H9 (cell line): ENCODE results near the gene PUDP. TPM values are rescaled to one million over a fixed set of nuclear protein-coding genes. Genes with fewer than 3 reads are reported as not detected.
"Not testable (repeated sequence)": the region's sequence is repeated elsewhere in the genome, so short reads cannot be mapped to it uniquely, and the experiment has no call there.

ENCODE experiments used
- DNase-seq: peaks from one replicate; pipeline ENCODE4 v3.0.0-alpha.2; 2017
- H2AFZ ChIP-seq: one replicate; pipeline ENCODE4 v1.6.1; 2013; ENCODE audit warnings: mild to moderate bottlenecking, low read length, control low read depth, moderate library complexity
- H2AK5ac ChIP-seq: 2 replicates; pipeline ENCODE4 v1.6.1; 2013; ENCODE audit warnings: low read length, control low read depth, mixed read lengths; ENCODE audit not compliant: insufficient read length
- H2BK120ac ChIP-seq: one replicate; pipeline ENCODE4 v1.6.1; 2013; ENCODE audit warnings: low read depth, mild to moderate bottlenecking, low read length, control low read depth, inconsistent platforms; ENCODE audit not compliant: poor library complexity, severe bottlenecking
- H2BK12ac ChIP-seq: 2 replicates; pipeline ENCODE4 v1.6.1; 2013; ENCODE audit warnings: low read length, control low read depth, mixed read lengths, low read depth; ENCODE audit not compliant: insufficient read length
- H2BK15ac ChIP-seq: 2 replicates; pipeline ENCODE4 v1.6.1; 2013; ENCODE audit warnings: low read depth, low read length, control low read depth
- H2BK20ac ChIP-seq: one replicate; pipeline ENCODE4 v1.6.1; 2013; ENCODE audit warnings: low read depth, mild to moderate bottlenecking, low read length, control low read depth, inconsistent platforms; ENCODE audit not compliant: poor library complexity, severe bottlenecking
- H2BK5ac ChIP-seq: 2 replicates; pipeline ENCODE4 v1.6.1; 2013; ENCODE audit warnings: low read length, control low read depth, mixed read lengths; ENCODE audit not compliant: insufficient read length
- H3K14ac ChIP-seq: 2 replicates; pipeline ENCODE4 v1.6.1; 2013; ENCODE audit warnings: low read length, control low read depth; ENCODE audit not compliant: insufficient read depth
- H3K18ac ChIP-seq: 2 replicates; pipeline ENCODE4 v1.6.1; 2013; ENCODE audit warnings: low read depth, mild to moderate bottlenecking, mixed read lengths, low read length, control low read depth; ENCODE audit not compliant: insufficient read length
- H3K23ac ChIP-seq: 2 replicates; pipeline ENCODE4 v1.6.1; 2013; ENCODE audit warnings: low read length, control low read depth, mixed read lengths, low read depth; ENCODE audit not compliant: insufficient read length
- H3K23me2 ChIP-seq: 2 replicates; pipeline ENCODE4 v1.6.1; 2013; ENCODE audit warnings: low read depth, mild to moderate bottlenecking, mixed read lengths, low read length, control low read depth; ENCODE audit not compliant: insufficient read length, poor library complexity, severe bottlenecking
- H3K27ac ChIP-seq: 2 replicates; pipeline ENCODE4 v1.5.1; 2013; ENCODE audit warnings: low read length, control low read depth, mixed read lengths, low read depth; ENCODE audit not compliant: insufficient read length
- H3K27me3 ChIP-seq: 2 replicates; pipeline ENCODE4 v1.6.1; 2013; ENCODE audit warnings: low read length, control low read depth, inconsistent platforms; ENCODE audit not compliant: insufficient read depth
- H3K4ac ChIP-seq: 2 replicates; pipeline ENCODE4 v1.6.1; 2013; ENCODE audit warnings: low read depth, mild to moderate bottlenecking, control low read depth, inconsistent platforms, low read length, moderate library complexity
- H3K4me1 ChIP-seq: 2 replicates; pipeline ENCODE4 v1.6.1; 2013; ENCODE audit warnings: low read length, control low read depth, inconsistent platforms; ENCODE audit not compliant: insufficient read depth
- H3K4me2 ChIP-seq: 2 replicates; pipeline ENCODE4 v1.6.1; 2013; ENCODE audit warnings: low read length, control low read depth, mixed read lengths; ENCODE audit not compliant: insufficient read length, insufficient read depth
- H3K56ac ChIP-seq: 2 replicates; pipeline ENCODE4 v1.6.1; 2013; ENCODE audit warnings: low read depth, mild to moderate bottlenecking, mixed read lengths, low read length, control low read depth; ENCODE audit not compliant: insufficient read length
- H3K79me1 ChIP-seq: 2 replicates; pipeline ENCODE4 v1.6.1; 2013; ENCODE audit warnings: low read depth, mild to moderate bottlenecking, moderate library complexity, low read length, control low read depth, inconsistent platforms; ENCODE audit not compliant: insufficient read depth, poor library complexity, severe bottlenecking
- H3K79me2 ChIP-seq: 2 replicates; pipeline ENCODE4 v1.6.1; 2013; ENCODE audit warnings: low read length, control low read depth, inconsistent platforms; ENCODE audit not compliant: insufficient read depth
- H3K9ac ChIP-seq: 2 replicates; pipeline ENCODE4 v1.6.1; 2013; ENCODE audit warnings: low read length, control low read depth, mixed read lengths; ENCODE audit not compliant: insufficient read length; ENCODE audit errors: extremely low read depth
- H3K9me3 ChIP-seq: one replicate; pipeline ENCODE4 v1.6.1; 2013; ENCODE audit warnings: low read depth, low read length, inconsistent platforms; ENCODE audit not compliant: control insufficient read depth
- H3T11ph ChIP-seq: one replicate; pipeline ENCODE4 v1.6.1; 2013; ENCODE audit warnings: mild to moderate bottlenecking, low read length, control low read depth, inconsistent platforms
- H4K20me1 ChIP-seq: one replicate; pipeline ENCODE4 v1.6.1; 2013; ENCODE audit not compliant: control insufficient read depth, insufficient read length, insufficient read depth
- H4K5ac ChIP-seq: 2 replicates; pipeline ENCODE4 v1.6.1; 2013; ENCODE audit warnings: low read depth, mild to moderate bottlenecking, mixed read lengths, low read length, control low read depth; ENCODE audit not compliant: insufficient read length
- H4K8ac ChIP-seq: replicated peaks from 2 replicates; pipeline ENCODE4 v1.6.1; 2013; ENCODE audit warnings: low read length, control low read depth, mixed read lengths, low read depth; ENCODE audit not compliant: insufficient read length
- H4K91ac ChIP-seq: 2 replicates; pipeline ENCODE4 v1.6.1; 2013; ENCODE audit warnings: low read depth, mild to moderate bottlenecking, moderate library complexity, mixed read lengths, low read length, control low read depth; ENCODE audit not compliant: insufficient read length
- H3K27ac Mint-ChIP-seq, 3 experiments: 2 replicates in 2 of 3; 3 replicates in 1 of 3; pipeline ENCODE4 v1.8.0; 2020 to 2021; ENCODE audit warnings: mixed read lengths in 3 of 3, mild to moderate bottlenecking in 1 of 3, moderate library complexity in 1 of 3
- H3K27me3 Mint-ChIP-seq: 2 replicates; pipeline ENCODE4 v1.8.0; 2021; ENCODE audit warnings: low read depth, mild to moderate bottlenecking, moderate library complexity, mixed read lengths
- H3K36me3 Mint-ChIP-seq, 3 experiments: 2 replicates in 2 of 3; 3 replicates in 1 of 3; pipeline ENCODE4 v1.8.0; 2020 to 2021; ENCODE audit warnings: low read depth in 3 of 3, mixed read lengths in 3 of 3; ENCODE audit not compliant: insufficient read depth in 1 of 3
- H3K4me1 Mint-ChIP-seq, 2 experiments: 2 replicates each; pipeline ENCODE4 v1.8.0; 2020; ENCODE audit warnings: mixed read lengths in 2 of 2
- H3K4me3 Mint-ChIP-seq, 2 experiments: 2 replicates in 1 of 2; 3 replicates in 1 of 2; pipeline ENCODE4 v1.8.0; 2020 to 2021; ENCODE audit warnings: mild to moderate bottlenecking in 2 of 2, mixed read lengths in 2 of 2, moderate library complexity in 1 of 2
- H3K9me3 Mint-ChIP-seq, 2 experiments: 2 replicates in 1 of 2; 3 replicates in 1 of 2; pipeline ENCODE4 v1.8.0; 2020; ENCODE audit warnings: mild to moderate bottlenecking in 2 of 2, mixed read lengths in 2 of 2, moderate library complexity in 1 of 2
- WGBS: extraction: QIAGEN DNeasy Blood & Tissue Kit; methylation state at CpG from one replicate; pipeline ENCODE4 v1.1.7; 2013; ENCODE audit warnings: missing lambda C conversion rate, low lambda C conversion rate, mixed read lengths; ENCODE audit not compliant: insufficient read length; ENCODE audit errors: extremely low coverage; 5-methylcytosine and 5-hydroxymethylcytosine counted together
- microRNA-seq: library from miRNA; unstranded; fragments of <30 nt; microRNA quantifications from one replicate; pipeline ENCODE4, GENCODE V29; 2020; ENCODE audit warnings: borderline microRNAs expressed
- total RNA-seq: library from RNA; stranded (reverse); gene quantifications from 2 replicates; pipeline ENCODE4 v1.2.1, GENCODE V29; 2021

Gene PUDP
- total RNA-seq, 1 experiment from 2014 or later = 46.3 TPM

DNA sequence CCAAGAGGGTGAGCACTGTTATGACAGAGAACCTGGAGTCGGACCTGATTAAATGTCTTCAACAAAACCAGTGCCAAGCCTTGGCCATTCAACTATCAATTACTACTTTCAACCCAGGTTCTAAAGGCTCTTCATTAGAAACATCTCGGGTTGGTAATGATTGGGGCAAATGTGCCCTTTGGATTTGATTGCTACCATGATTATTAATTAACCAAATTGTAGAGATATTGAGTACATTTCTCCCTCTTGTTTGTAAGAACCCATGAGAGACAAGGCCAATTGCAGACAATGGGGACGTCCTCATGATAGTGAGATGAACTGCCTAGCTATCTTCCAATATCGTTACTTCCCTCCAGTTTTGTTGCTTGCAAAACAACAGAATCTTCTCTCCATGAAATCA, 137.1 kb downstream of the PUDP start:
- not testable (repeated sequence) for H3K4me1 ChIP-seq, H3K9ac ChIP-seq, DNase-seq, H3K27me3 ChIP-seq, H4K91ac ChIP-seq, H3K27ac ChIP-seq, H3K14ac ChIP-seq, H2BK15ac ChIP-seq, H3K23ac ChIP-seq, H3K27me3 Mint-ChIP-seq, H4K5ac ChIP-seq, H3K79me1 ChIP-seq, H3K4me3 Mint-ChIP-seq, H3K4me1 Mint-ChIP-seq, H3K4ac ChIP-seq, H2BK20ac ChIP-seq, H2AK5ac ChIP-seq, H2AFZ ChIP-seq, H3K9me3 ChIP-seq, H4K20me1 ChIP-seq, H3K27ac Mint-ChIP-seq, H3K79me2 ChIP-seq, H2BK5ac ChIP-seq, H3T11ph ChIP-seq, H3K9me3 Mint-ChIP-seq, H3K4me2 ChIP-seq, H3K23me2 ChIP-seq, H2BK12ac ChIP-seq, H3K56ac ChIP-seq, H2BK120ac ChIP-seq, H4K8ac ChIP-seq, H3K18ac ChIP-seq
- no CpG with 5 or more reads among the region's 4 CpGs for WGBS
- H3K36me3 Mint-ChIP-seq = peaks cover 2 to 21% (median 11%) of the 10 kb centered on the region in 3 experiments; a peak in 5 of 7 replicates

DNA sequence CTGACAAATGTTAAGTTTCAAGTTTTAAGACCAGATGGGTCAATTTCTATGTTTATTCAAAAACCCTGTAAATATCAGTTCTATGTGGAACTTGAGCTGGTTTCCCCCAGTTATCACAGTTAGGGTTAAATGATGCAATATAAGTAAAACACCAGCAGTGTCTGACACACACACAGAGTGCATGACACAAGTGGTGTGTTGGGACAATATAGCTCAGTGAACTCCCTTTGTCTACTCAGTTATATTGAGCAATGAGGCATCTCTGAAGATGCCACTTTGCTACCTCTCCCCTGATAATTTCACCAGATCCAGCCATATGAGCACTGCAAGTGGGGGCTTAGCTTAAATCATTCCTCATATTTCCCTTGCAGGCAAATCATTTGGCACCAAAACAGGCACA, 140.6 kb downstream of the PUDP start:
- H3K9ac ChIP-seq, H3K14ac ChIP-seq, H2AK5ac ChIP-seq, H3K9me3 Mint-ChIP-seq, DNase-seq, H2BK5ac ChIP-seq, H3K27me3 ChIP-seq, H3T11ph ChIP-seq, H3K27me3 Mint-ChIP-seq, H4K91ac ChIP-seq, H3K23ac ChIP-seq, H3K9me3 ChIP-seq, H3K23me2 ChIP-seq, H3K27ac ChIP-seq, H2BK15ac ChIP-seq, H2AFZ ChIP-seq, H3K4me3 Mint-ChIP-seq, H4K5ac ChIP-seq, H2BK12ac ChIP-seq, H3K56ac ChIP-seq, H3K79me1 ChIP-seq, H2BK120ac ChIP-seq, H3K18ac ChIP-seq, H2BK20ac ChIP-seq, H4K20me1 ChIP-seq, H3K4me2 ChIP-seq, H4K8ac ChIP-seq, H3K79me2 ChIP-seq, H3K4ac ChIP-seq, H3K27ac Mint-ChIP-seq, H3K4me1 ChIP-seq: not testable (repeated sequence)
- Mint-ChIP-seq H3K4me1 (peaks cover 10 to 11% of the 10 kb centered on the region in 2 experiments), H3K36me3 (peaks cover 6 to 20% (median 9%) of the 10 kb centered on the region in 3 experiments; a peak in 6 of 7 replicates)

Small RNA genes within 50 kb of the gene (microRNA-seq; reads per million reads assigned to microRNA genes)
- gene MIR4767 = not detected

Other genes with a start within 250 kb of the PUDP start
- gene STS, start 441 bp downstream of the PUDP start, total RNA-seq = 3.6 and 3.8 TPM in 2 replicates